ENCODE results near the gene SLC7A4.

Gene SLC7A4

DNA sequence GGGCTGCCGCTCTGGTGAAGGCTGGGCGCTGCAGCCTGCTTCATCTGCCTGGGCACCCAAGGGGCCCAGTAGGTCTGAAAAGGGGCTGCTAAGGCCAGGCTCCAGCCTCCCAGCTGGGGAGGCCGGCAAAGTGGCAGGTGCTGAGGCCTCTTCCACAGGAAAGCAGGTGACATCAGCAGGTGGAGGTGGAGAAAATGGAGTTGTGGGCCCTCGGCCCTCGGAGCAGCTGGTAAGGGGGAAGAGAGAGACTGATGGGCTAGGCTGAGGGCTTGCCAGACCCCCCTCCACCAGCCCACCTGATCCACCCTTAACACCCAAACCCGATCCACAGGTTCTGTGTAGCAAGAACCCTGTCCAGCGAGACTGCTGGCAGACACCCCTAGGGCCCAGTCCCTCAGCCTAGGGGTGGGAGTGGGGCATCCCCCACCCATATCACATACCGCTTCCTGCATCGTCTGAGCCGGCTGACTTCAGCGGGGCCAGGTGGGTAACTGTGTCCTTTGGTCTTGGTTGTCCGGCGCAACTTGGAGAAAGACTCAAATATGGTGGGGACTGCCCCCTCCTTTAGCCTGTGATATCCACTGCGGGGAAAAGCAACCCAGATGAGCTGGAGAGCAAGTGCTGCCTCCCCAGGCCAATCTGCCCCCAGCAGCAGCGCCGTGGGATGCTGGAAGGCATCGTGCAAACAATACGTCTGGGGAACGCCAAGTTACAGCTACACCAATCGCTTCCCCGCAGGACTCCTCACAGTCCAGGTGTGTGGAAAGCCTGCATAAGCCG, 32.0 kb downstream of the SLC7A4 start:
- no peak for DNase-seq (ENCODE audit: low read depth in 1 of 2, low spot score in 1 of 2)

DNA sequence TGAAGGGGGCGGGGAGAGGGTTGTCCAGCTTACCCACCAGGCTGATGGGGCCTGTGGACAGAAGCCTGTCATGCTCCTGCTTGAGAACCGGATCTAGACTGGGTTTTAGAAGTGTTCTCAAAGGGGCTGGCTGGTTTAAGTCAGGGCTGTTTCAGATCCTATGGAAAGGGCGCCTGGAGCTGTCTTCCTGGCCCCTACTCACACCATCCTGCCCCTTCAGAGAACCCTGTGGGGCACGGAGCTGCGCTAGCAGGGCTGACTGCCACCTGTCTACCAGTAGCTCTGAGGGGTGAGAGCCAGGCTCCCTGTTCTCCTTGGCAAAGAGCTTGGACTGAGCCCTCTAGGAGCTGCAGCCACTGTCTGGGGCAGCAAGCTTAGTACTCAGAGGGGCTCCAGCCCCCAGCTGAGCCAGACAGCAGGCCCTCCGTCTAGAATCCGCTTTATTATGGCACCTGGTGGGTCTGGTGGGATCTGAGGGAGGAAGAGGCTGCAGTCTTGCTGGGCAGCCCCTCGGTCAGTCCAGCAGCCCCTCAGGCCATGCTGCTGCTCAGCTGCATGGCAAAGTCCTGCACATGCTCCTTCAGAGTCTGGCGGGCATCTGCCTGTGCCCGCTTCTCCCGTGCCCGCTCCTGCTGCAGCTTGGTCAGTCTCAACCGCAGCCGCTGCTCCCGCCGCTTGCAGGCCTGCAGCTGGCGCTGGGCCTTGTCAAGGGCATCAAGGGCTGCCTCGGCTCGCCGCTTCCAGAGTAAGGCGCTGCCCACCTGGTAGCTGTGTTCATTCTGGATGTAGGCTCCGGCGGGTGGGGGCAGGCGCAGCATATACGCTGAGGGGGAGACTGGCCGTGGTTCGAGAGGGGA, 32.8 kb downstream of the SLC7A4 start:
- no peak for DNase-seq (ENCODE audit: low read depth in 1 of 2, low spot score in 1 of 2)

GRCh38 chr22:20998411-20999336, 33.7 kb downstream of the SLC7A4 start:
- DNase-seq (ENCODE audit: low read depth in 1 of 2, low spot score in 1 of 2), result no peak

GRCh38 chr22:20997536-20998257, 34.7 kb downstream of the SLC7A4 start:
- no peak for DNase-seq (ENCODE audit: low read depth in 1 of 2, low spot score in 1 of 2)

GRCh38 chr22:20996598-20997535, 35.5 kb downstream of the SLC7A4 start:
- no peak for DNase-seq (ENCODE audit: low read depth in 1 of 2, low spot score in 1 of 2)

DNA sequence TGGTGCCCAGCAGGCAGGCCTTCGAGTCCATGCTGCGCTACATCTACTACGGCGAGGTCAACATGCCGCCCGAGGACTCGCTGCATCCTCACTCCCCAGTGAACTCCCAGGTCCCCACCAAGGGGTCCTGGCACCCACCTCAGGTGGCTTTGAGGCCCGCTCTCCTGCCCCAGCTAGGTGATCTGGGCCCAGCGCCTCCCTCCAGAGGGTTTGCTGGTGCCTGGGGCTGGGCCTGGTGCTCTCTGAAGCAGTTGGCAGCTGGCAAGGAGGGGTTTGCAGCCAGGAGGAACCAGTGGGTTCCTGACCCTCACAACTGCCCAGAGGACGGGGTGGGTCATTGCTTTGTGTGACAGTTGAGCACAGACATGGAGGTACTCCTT, 36.3 kb downstream of the SLC7A4 start:
- no peak for DNase-seq (ENCODE audit: low read depth in 1 of 2, low spot score in 1 of 2)

DNA sequence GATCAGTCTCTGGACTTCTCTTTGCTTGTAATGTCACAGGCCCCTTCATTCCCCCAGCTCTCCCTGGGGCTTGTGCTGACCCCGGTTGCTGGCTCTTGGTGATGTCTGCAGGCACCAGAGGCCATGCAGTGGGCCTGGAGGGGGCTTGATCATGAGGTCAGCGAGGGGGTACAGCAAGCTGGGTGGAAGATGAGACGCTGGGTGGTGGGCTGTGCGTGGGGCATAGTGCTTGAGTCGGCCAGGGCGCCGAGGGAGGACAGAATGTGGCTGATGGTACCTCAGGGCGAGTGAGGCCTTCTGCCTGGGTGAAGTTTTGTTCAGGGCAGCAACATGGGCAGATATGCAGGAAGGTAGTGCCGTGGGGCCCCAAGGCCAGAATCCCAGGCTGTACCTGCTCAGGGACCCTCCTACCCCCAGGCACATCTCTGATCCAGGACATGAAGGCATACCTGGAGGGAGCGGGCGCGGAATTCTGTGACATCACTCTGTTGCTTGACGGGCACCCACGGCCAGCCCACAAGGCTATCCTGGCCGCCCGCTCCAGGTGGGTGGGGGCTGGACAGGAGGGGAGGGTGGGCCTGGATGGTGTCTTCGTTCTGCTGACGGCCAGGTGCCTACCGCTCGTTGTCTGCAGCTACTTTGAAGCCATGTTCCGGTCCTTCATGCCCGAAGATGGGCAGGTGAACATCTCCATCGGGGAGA, 36.9 kb downstream of the SLC7A4 start:
- DNase-seq (ENCODE audit: low read depth in 1 of 2, low spot score in 1 of 2), result no peak

DNA sequence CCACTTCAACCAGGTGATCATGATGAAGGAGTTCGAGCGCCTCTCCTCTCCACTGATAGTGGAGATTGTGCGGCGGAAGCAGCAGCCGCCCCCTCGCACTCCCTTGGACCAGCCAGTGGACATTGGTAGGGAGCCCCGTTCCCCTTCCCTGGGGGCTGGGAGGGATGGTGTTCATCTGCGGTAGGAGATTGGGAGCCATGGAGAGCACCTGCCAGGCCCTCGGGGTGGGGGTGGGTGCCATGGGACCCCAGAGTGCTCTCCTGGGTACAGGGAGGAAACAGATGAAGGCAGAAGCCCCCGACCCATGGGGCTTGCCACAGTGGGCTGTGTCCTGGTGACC, 37.5 kb downstream of the SLC7A4 start:
- no peak for DNase-seq (ENCODE audit: low read depth in 1 of 2, low spot score in 1 of 2)

DNA sequence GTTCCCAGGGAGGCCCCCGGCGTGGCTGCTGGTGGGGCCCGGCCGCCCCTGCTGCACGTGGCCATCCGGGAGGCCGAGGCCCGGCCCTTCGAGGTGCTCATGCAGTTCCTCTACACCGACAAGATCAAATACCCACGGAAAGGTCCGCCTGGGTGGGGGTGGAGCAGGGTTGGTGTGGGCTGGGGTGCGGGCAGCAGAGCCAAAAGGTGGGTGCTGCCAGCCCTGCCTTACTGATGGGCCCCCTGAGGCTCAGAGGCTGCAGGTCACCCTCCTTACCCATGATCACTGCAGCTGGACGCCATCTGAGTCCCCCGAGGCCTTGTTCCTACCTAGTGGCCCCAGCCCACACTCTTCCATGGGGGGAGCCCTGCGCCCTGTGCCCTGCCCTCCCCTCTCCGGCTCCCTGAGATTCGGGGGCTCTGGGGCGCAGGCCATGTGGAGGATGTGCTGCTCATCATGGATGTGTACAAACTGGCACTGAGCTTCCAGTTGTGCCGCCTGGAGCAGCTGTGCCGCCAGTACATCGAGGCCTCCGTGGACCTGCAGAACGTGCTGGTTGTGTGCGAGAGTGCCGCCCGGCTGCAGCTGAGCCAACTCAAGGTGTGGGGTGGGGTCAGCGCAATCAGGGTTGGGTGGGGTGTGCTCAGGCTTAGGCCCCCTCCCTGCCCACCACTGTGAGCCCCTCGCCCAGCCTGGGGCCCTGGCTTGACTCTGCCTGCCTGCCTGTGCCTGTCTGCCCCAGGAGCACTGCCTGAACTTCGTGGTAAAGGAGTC, 38.0 kb downstream of the SLC7A4 start:
- DNase-seq (ENCODE audit: low read depth in 1 of 2, low spot score in 1 of 2), result no peak

DNA sequence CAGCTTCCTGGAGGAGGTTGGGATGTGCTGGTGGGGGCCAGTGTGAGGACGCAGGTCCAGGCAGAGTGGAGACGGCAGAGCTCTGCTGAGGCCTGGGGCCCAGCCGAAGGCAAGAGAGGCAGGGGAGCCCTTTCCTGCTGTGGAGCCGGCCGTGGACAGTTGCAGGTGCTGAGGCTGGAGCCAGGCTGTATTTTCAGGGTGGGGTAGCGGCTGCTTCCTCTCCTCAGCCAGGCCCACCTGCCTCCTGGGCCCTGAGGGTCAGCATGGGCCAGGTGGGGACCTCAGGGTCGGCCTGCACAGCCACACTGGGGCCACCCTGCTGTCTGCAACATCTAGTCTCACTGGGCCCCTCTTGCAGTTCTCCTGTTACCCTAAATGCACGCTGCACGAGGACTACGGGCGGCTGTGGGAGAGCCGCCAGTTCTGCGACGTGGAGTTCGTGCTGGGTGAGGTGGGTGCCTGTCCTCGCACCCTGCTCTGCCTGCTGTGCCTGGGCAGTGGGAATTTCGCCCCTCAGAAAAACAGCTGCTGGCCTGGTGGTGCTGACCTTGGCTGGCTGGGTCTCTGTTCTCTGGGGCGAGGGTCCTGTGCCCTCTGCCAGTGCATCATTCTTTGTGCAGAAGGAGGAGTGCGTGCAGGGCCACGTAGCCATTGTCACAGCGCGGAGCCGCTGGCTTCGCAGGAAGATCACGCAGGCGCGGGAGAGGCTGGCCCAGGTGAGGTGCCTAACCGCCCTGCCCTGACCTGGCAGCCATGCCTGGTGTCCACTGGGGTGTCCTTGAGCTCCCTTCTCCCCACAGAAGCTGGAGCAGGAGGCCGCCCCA, 38.8 kb downstream of the SLC7A4 start:
- no peak for DNase-seq (ENCODE audit: low read depth in 1 of 2, low spot score in 1 of 2)

DNA sequence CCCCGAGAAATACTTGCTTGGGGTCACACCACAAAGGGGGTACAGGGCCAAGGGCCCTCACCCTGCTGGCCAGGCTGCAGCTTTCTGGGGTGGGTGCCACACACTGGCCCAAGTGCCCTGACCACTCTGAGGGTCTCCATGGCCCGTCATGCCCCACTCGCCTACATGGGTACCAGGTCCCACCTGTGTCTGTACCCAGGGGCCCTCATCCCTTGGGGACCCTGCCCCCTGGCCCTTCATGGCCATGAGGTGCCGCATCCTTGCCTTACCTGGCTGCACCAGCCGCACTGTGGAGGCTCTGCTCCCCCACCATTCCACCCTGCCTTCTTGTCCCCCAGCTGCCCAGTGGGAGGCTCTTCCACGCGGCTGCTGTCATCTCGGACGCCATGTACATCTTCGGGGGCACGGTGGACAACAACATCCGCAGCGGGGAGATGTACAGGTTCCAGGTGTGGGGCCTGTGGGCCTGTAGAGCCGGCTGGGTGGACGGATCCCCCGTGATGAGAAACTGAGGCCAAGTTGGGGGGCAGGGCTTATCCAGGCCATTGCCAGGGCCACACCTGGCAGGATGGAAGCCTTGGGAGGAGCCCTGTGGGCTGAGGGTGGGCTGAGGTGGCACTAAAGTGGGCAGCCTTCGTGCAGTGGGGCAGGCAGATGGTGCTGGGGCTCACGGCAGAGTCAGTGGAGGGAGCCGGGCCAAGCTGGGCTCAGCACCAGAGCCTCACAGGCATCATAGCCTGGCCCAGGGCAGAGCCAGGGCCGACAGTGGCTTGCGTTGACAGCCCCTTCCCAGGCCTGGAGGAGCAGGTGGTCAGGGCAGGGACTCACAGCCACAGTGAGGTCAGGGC, 39.7 kb downstream of the SLC7A4 start:
- DNase-seq (ENCODE audit: low read depth in 1 of 2, low spot score in 1 of 2), result no peak

- DNase-seq (ENCODE audit: low read depth in 1 of 2, low spot score in 1 of 2), result no peak
These were observed 40.3 kb downstream of the SLC7A4 start for GRCh38 chr22:20992056-20992442.

DNA sequence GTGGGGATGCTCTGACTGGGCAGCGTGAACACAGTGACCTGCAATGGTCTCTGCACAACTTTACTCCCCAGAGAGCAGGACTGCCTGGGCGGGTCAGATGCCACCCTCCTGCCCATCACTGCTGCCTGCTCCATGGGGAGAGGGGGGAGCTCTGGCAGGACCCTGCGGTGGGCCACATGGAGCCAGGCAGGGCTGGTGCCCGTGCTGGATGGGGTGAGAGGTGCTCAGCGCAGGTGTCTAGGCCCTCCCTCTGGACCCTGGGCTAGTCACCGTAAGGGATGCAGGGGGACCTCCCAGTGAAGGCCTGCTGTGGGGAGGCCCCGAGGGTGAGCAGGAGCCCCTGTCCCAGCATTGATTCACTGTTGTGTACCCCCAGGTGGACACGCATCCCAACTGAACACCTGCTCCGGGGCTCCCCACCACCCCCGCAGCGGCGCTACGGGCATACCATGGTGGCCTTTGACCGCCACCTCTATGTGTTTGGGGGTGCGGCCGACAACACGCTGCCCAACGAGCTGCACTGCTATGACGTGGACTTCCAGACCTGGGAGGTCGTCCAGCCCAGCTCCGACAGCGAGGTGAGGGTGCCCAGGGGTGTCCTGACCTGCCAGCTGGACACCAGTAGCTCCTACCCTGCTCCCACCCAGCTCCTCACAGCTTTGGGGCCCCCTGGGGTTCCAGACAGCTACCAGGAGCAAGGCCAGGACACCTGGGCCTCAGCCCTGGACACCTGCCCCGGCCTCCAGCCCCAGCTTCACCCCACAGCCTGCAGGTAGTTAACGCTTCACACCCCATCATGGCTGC, 40.9 kb downstream of the SLC7A4 start:
- DNase-seq (ENCODE audit: low read depth in 1 of 2, low spot score in 1 of 2), result no peak

DNA sequence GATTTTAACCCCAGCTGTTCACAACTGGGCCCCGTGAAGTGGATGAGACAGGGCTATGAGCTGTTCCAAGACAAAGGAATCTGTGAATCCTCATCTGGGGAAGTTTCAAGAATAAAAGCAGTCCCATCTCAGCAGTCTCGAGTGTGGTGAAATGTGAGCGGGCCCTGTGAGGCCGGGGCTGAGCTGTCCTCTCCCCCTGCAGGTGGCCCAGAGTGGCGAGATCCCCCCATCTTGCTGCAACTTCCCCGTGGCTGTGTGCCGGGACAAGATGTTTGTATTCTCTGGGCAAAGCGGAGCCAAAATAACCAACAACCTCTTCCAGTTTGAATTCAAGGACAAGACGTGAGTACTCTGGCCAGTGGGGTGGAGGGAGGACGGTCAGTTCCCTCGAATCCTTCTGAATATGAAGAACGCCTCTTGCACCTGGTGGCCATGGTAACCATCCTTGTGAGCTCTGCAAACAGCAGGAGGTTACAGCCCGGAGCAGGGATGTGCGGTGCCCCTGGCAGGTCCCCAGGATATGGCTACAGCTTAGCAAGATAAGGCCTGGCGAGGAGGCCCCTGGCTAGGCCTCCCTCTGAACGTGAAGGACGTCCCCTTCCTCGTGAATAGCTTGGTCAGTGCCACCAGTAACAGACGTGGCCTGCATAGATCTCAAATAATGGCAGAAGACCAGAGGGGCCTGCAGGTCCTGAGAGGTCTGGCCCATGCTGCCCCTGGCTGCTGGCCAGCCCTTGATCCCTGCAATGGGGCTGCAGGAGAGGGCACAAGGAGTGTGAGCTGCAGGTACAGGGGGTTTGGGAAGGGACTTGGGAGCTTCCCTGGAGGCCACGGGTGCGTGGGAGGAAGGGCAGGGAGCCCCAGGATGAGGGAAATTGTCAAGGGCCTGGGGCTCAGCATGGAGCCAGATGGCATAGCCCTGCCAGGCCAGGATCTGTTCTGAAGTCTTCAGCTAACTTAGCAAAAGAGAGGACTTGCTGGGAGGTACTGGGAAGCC, 41.9 kb downstream of the SLC7A4 start:
- DNase-seq (ENCODE audit: low read depth in 1 of 2, low spot score in 1 of 2), result no peak

Data from activated T-helper 1 cell treated with anti-CD3 and anti-CD28 coated beads, Interleukin-2, amount 50 U/mL, for 16 hours (primary cell).